ENCODE results near the gene SEC11A.
A peak's percentile ranks its signal among the peaks of the same experiment; 100 is the strongest.
"Not testable (repeated sequence)": the region's sequence is repeated elsewhere in the genome, so short reads cannot be mapped to it uniquely, and the experiment has no call there.

The SEC11A gene

DNA sequence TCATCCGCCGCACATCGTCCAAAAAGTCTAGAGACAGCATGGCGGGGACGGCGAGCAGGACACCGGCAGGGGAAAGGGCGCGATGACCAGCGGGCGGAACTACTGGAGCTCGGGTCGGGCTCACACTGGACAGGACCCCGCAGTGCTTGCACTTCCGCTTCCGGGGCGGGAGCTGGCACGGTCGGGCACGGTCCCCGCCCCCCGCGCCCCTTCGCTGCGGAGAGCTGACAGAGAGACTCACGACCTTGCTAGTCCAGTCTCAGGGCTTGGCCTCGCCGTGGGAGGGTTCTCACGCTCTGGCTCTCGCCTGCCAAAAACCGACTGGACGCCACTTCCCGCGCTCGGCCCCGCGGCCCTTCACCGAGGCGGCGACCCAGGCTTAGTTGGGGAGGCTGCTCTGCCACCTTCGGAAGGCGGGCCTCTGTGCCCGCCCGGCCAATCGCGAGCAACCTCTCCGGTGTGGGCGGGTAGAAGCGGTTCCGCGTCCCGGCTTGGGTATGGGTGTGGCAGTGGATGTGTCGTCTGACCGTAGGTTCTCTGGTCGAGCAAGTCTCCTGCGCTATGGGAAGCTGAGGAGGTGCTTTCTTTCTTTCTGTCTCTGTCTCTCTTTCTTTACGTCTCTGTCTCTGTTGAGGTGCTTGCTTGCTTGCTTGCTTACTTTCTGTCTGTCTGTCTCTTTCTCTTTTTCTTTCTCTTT, at the start of gene SEC11A:
Gene SEC11A, minus strand, starts transcription at position 104 of the 697 bp plus-strand sequence. Its CDS starts 64 bp downstream, at position 40.
- peak; percentile 92 to 93 for DNase-seq

DNA sequence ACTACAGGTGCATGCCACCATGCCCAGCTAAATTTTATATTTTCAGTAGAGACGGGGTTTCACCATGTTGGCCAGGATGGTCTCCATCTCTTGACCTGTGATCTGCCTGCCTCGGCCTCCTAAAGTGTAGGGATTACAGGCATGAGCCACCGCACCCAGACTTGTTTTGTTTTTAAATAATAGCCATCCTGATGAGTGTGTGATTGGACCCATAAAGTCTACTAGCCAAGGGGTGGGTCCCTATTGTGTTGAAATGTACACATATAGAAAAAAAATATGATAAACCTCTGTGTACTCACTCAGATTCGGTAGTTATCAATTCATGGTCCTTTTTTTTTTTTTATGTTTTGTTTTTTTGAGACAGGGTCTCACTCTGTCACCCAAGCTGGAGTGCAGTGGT, 49.7 kb upstream of the SEC11A start:
- DNase-seq = no peak

DNA sequence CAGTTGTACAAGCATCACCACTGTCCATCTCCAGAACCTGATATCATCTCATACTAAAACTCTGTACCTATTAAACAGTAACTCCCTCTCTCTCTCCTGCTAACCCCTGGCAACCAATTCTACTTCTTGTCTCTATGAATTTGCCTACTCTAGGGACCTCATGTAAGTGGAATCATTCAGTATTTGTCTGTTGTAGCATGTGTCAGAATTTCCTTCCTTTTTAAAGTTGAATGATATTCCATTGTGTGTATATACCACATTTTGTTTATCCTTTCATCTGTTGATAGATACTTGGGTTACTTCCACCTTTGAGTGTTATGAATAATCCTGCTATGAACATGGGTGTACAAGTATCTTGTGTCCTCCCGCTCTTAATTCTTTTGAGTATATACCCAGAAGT, 49.0 kb upstream of the SEC11A start:
- DNase-seq = no peak

DNA sequence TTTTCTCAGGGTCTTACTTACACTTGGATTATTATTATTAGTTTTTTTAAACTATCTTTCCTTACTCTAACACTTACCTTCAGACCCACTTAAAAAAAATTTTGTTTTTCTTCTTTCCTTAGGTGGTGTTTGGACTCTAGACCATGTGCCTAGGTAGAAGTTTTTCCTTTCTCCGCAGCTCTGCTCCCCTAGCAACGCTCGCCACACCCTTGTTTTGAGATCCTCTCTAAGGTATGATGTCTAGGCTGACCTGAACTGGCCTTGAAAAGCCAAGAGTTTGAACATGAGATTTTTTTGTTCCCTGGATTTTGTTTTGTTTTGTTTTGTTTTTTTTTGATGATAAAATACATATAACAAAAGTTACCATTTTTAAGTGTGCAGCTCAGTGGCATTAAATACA, 48.6 kb upstream of the SEC11A start:
- DNase-seq = no peak

DNA sequence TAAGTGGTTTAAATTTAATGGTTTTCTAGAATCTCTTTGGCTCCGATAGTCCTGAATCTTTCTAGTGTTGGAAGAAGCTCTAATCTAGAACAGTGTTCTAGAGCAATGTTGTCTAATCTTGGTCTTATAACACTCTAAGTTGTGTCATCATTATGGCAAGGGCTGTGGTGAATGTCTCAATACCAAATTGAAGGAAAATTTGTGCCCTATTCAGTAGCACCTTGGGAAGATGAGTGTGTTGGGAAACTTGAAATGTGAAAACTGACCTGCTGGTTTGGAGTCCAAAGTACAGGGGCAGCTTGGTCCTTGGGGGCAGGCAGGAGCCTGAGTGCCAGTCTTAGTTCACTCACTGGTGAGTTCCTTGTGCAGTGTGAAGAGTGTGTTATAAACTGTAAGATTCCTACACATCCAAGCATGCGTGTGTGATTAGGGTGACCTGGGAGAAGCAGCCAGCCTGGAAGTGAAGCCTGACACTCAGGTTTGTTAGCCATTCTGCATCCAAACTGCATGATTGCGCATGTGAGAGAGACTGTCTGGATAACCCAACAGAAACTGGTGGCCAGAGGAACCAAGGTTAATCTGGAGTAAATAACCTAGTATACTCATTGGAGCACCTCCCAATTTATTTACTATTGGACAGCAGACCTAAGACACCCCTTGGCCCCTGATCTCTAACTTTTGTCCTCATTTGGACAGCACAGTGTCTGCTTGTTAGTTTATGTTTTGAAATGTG, 47.1 kb upstream of the SEC11A start:
- DNase-seq = no peak

DNA sequence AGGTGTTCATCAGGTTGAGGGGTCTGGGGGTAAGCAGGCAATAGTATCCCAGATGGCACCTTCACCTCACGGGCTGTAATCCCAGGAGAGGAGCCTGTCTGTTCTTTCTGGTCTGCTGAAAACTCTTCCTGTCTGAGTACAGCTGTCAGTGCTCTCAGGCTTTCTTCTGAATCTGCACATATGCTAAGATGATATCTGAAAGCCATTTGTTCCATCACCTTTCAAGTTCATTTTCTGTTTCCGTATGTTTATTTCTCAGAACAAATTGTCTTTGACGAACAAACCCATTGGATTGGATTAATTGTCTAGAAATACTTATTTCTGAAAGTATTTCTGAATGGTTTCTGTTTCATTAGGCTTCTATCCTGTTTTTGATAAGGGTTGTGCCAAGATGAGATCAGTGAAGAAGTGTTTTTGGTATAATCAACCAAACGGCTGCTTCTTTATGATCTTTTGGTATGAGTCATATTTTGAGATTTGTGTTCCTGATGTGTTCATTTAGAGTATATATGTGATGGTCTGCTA, 45.7 kb upstream of the SEC11A start:
- DNase-seq = peak; percentile 49 to 86

DNA sequence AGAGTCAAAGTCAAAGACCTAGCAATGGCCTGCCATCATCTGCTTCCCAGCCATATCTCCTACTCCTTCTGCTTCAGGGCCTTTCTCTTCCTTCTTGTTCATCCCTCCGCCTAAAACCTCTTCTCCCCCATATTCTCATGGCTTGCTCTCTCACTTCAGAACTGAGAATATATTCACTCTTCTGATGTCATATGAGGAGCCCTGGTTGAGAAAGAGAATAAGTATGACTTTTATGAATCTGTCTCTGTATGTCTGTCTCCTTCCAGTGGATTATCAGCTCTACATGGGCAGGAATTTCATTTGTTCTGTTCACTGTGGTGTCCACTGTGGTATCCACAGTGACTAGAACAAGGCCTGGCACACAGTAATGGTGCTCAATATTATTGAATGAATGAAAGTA, 44.3 kb upstream of the SEC11A start:
- DNase-seq = no peak

DNA sequence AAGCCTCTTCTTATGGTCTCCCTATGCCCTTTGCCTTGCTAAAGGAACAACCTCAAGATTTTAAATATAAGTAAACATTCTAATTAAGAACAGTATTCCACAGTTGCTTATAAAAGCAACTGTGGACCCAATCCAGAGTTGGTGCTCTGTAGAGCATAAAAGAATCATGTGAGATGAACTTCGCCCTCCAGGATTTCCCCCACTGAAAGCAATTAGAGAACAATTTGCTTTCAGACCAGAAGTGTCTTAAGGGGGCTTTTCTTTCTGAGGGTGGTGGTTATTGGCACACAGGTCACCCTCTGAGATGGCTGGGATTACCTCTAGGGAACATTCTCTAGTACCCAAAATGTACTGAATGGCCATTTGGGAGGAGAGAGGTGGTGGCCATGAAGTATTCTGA, 43.1 kb upstream of the SEC11A start:
- no peak for DNase-seq

DNA sequence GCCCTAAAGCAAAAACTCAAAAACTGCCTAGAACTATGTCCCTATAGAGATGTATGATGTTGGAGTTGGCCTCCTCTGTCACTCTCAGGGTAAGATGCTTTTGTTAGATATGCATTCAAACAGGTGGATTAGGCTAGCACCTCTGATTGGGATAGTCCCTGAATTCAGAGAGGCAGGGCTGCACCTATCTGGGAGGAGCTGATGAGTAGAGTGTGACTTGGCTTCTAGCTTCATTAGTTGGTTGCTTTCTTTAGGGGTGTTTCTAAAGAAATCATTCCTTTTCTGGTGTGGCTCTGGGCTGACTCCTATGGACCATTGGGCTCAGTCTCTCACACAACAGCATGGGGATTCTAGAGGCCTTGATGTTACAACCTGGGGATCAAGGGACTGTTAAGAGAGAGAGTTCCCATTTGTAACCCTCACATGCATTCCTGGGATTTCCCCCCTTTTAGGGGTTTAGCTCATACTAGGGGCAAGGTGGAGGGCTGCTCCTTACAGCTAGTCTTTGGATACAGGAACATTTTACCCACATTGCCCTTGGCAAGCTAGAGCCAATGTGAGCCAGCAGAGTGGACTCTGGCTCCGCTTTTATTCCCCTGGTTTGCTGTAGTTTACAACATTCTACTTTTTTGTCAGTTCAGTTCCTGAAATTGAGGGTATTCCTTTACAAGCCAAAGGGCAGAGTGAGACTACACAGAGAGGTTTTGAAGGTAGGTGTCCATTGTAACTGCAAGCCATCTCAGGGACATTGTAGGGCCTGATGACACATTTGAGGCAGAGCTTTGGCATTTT, 40.0 kb upstream of the SEC11A start:
- no peak for DNase-seq

DNA sequence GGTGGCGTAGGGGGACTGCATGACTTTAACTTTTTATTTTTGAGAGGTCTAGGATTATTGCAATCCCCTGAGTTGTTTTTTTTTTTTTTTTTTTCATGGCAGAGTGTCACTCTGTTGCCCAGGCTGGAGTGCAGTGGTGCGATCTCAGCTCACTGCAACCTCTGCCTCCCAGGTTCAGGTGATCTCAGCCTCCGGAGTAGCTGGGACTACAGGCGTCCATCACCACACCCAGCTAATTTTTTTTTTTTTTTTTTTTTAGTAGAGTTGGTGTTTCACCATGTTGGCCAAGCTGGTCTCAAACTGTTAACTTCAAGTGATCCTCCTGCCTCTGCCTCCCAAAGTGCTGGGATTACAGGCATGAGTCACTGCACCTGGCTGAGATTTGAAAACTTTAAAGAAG, 39.0 kb upstream of the SEC11A start:
- not testable (repeated sequence) for DNase-seq

DNA sequence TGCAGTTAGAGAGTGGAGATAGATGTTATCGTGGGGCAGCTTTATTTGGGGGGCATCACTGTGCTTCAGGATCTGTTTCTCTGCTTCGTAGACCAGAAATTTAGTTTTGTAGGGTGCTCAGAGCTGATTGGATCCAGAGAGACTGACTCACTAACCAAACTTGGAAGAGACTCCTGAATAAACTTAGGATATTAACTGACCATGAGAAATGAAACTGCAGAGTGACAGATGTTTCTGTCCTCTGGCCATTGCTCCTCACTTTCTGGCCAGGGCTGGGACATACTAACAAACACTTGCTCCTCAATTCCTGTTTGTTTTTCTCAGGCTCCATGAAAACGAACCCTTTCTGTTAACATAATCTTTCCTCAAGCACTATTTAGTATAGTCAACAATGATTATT, 36.8 kb upstream of the SEC11A start:
- no peak for DNase-seq

DNA sequence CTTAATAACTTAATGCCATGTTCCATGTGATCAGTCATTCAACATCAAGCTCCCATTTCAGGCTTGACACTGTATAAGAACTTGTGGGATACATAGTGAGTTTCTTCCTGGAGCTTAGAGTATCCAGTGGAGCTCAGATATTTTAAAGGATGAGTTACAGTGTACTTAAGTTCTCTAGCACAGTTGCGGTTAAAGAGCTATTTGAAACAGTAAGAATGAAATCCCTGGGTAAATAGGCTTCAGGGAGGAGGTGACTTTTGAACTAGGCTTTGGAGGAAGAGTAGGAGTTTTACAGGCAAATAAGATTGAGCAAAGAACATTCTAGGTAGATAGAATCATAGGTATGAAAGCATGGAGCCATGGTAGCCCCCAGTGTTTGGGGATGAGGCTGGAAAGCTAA, 36.3 kb upstream of the SEC11A start:
- no peak for DNase-seq

DNA sequence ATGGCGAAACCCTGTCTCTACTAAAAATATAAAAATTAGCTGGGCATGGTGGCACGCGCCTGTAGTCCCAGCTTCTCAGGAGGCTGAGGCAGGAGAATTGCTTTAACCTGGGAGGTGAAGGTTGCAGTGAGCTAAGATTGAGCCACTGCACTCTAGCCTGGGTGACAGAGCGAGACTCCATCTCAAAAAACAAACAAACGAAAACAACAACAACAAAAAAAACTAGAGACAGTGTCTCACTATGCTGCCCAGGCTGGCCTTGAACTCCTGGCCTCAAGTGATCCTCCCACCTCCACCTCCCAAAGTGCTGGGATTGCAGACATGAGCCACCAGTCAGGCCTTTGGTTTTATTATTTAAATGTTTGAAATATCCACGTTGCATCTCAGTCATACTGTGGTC, 35.8 kb upstream of the SEC11A start:
- not testable (repeated sequence) for DNase-seq

DNA sequence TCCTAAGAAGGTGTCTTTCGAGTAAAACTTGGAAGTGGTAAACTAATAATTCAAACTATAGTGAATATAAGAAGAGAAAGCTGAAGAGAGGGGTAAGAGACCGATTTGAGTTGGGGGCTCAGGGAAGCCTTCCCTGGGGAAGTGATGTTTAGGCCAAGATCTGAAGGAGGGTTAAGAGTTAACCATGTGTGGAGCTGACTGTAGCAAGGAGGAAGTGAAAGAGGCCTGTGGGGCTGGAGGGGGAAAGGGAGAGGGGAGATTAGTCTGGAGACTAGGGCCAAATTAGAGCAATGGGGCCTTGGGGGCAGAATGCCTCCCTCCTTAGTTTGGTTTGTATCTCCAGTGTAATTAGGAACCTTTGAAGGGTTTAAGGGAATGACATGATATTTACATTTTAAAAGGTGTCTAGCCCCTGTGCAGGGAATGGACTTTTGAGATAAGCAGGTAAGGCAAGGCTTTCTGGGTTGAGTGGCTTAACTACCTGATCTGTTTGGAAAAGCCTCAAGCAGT, 34.7 kb upstream of the SEC11A start:
- DNase-seq = no peak

DNA sequence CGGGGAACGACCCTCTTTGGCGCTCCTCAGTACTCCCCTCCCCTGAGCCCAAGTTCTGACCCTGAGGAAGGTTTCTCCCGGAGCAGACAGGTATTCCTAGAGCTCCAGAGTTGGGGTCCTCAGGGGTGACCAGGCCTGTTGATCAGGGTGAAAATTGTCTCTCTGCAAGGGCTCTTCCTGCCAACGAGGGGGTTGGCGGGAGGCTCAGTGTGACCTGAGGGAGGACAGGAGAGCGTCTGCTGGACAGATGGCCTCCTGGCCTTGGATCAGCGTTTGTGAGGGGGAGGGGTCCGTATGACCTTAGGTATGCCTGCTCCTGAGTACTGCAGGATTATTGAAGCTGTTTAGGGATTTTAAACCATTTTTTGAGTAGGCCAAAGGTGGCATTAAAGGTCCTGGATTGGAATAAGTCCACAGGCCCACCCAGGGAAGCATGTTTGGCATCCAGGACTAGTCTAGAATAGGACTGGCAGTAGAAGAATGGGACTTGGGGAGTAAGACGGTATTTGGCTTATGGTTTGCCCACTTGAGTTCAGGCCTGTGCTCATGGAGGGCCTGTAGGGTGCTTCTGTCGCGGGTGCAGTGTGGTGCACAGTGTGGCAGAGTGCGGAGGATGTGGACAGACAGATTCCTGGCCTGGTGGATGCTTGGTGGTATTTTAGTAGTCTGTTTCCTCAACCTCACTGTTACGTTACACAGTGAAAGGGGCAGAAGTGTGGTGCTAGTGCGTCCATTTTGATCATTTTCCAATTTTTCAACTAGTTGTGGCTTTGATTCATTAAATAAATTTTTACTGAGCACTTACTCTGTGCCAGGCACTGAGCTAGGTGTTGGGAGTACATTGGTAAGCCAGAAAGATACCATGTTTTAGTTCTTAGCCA, 33.4 kb upstream of the SEC11A start:
- peak; percentile 30 to 58 for DNase-seq

DNA sequence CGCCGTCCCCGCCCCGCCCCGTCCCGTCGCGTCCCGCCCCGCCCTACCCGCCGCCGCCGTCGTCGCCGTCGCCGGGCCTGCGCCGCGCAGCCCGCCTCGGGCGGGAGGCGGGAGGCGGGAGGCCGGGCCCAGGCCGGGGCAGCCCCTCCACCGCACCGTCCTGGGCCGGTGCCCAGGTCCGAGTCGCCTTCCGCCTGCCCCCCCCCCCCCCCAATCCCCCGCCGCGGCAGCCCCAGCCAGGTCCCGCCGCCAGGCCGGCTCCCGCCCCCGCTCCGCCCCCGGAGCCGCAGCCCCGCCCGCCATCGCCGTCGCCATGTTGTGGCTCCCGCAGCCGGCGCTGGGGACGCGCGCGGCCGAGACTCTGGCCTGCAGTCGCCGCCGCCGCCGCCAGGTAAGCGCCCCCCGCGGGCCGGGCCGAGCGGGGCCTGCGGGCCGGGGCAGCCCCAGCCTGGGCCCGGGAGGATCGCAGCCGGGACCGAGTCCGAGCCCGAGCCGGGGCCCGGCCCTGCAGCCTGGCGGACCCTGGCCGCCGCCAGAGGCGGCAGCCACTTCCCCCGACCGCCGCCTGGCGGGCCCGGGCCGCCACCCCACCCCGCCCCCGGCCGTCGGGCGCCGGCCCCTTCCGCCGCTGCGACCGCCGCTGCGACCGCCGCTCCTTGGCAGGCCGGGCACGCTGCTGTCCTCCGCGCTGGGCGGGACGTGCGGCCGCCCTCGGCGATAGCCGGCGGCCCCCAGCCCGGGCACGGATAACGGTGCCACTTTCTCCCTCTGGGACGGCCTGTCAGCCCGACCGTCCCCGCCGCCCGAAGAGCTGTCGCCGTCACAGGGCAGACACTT, 32.6 kb upstream of the SEC11A start, which contains the start of gene ZNF592:
Gene ZNF592, plus strand, starts transcription at position 319 of the 837 bp plus-strand sequence. CDS start 34,084 bp downstream, outside the sequence.
- DNase-seq = peak in 1 of 2 experiments; percentile 63

DNA sequence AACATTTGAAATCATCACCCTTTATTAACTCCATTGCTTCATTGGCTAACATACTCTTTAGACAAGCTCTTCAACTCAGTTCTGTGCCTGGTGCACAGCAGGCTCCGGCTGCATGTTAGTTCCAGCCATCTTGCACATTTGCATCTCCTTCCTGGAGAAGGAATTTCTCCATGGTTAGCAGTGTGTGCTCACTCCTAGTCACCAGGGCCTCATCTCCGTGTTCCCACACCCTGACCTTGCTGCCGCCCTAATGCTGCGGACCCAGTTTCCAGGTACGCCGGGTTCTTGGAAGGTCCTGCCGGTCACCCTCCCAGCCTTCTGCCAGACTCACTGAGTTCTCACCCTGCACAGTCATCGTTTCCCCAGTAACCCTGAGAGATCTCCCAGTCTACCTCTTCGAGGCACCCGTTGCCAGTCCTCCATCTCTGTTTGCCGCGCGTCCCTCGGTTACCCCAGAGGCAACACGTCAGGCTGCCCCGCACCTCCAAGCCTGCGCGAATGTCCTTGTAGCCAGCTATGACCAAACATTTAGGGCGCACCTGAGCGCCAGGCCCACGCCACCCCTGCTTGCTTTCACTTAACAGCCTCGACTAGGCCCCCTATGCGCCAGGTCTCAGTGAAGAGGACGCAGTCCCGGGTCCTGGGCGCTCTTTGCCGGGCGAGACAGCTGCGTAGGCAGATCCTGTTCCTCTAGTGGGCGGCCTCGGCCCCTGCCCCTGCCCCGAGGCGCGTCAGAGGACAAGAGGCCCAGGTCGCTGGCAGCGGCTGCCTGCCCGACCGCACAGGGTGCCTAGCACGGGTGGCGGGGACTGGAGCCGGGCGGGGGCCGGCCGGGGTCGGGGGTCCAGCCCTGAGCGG, 31.7 kb upstream of the SEC11A start:
- DNase-seq = peak; percentile 58 to 71

DNA sequence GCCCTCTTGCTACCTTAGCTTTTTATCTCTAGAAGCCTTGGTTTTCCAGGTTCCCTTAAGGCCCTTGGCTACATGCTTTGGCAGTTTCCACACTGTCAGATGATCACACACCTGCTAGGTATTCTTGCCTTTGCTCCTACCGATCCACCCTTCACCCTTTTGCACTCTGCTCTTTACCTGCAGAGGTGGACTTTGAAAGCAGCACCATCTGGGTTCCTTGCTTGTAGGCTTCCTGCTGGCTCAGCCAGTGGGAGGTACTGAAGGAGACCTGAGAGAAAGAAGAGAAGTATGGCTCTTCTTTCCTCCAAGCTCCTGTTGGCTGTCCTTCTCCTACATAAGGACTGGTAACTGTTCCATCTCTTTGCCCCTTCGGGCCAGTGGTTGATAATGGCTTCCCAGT, 25.2 kb upstream of the SEC11A start:
- DNase-seq = no peak

DNA sequence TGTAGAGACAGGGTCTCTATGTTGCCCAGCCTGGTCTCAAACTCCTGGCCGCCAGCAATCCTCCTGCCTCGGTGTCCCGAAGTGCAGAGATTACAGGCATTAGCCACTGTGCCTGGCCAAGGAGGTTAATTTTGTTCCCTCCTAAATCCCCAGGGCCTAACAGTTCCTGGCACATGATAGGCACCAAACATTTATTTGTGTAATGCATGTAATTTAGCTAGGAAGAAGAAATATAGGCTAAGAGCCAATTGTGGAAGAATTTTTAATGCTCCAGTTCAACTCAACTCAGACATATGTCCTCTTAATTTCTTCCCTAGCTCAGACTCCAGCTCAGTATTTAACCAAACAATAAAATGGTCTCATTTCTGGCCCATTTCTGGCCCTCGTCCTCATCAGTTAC, 24.8 kb upstream of the SEC11A start:
- DNase-seq = no peak

DNA sequence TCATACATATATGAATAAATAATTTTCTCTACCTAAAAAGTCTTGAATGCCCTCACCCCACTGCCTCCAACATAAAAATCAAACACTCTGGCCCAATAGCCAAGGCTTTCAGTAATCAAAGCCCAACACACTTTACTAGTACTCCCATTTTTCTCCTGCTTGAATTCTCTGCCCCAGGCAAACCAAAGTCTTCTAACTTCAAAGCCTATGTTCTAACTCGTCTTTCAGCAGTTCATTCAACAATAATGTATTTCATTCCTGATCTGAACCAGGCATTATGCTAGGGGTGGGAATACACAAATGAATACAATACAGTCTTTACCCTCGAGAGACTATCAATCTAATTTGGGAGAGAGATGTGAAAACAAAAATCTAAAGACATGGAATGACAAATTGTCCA, 21.1 kb upstream of the SEC11A start:
- no peak for DNase-seq

Measured in NCI-H524 (cell line).